ENCODE data around the gene DTX2.
A peak's percentile ranks its signal among the peaks of the same experiment; 100 is the strongest.
"Not testable (repeated sequence)": the region's sequence is repeated elsewhere in the genome, so short reads cannot be mapped to it uniquely, and the experiment has no call there.

The DTX2 gene

GRCh38 chr7:76549025-76549854, 87.7 kb downstream of the DTX2 start:
- not testable (repeated sequence) for H3K27me3 ChIP-seq (replicated peaks; ENCODE audit: control insufficient read depth, insufficient read depth, low read length, poor library complexity, severe bottlenecking); H3K9me3 ChIP-seq (ENCODE audit: control insufficient read depth, low read length); H3K4me1 ChIP-seq (ENCODE audit: control insufficient read depth, insufficient read depth, low read length, poor library complexity, severe bottlenecking); H3K36me3 ChIP-seq (ENCODE audit: control insufficient read depth, insufficient read depth, low read length)
- peak overlapping the region; percentile 62 for H3K27ac ChIP-seq (ENCODE audit: insufficient read depth, low read length, poor library complexity, severe bottlenecking)
- H3K4me3 ChIP-seq (ENCODE audit: insufficient read depth, low read depth, low read length, poor library complexity, severe bottlenecking) = peak overlapping the region; percentile 88
- DNase-seq = peak; percentile 58 to 73 (median 65)

- not testable (repeated sequence) for H3K4me1 ChIP-seq (ENCODE audit: control insufficient read depth, insufficient read depth, low read length, poor library complexity, severe bottlenecking); H3K9me3 ChIP-seq (ENCODE audit: control insufficient read depth, low read length); DNase-seq; H3K27me3 ChIP-seq (replicated peaks; ENCODE audit: control insufficient read depth, insufficient read depth, low read length, poor library complexity, severe bottlenecking); H3K36me3 ChIP-seq (ENCODE audit: control insufficient read depth, insufficient read depth, low read length)
- H3K27ac ChIP-seq (ENCODE audit: insufficient read depth, low read length, poor library complexity, severe bottlenecking) = peak overlapping the region; percentile 62
- H3K4me3 ChIP-seq (ENCODE audit: insufficient read depth, low read depth, low read length, poor library complexity, severe bottlenecking) = peak overlapping the region; percentile 88
These were observed 88.3 kb downstream of the DTX2 start for GRCh38 chr7:76549855-76550248.

GRCh38 chr7:76551992-76552391, 90.5 kb downstream of the DTX2 start:
- DNase-seq; H3K36me3 ChIP-seq (ENCODE audit: control insufficient read depth, insufficient read depth, low read length); H3K4me3 ChIP-seq (ENCODE audit: insufficient read depth, low read depth, low read length, poor library complexity, severe bottlenecking); H3K27me3 ChIP-seq (replicated peaks; ENCODE audit: control insufficient read depth, insufficient read depth, low read length, poor library complexity, severe bottlenecking); H3K27ac ChIP-seq (ENCODE audit: insufficient read depth, low read length, poor library complexity, severe bottlenecking); H3K4me1 ChIP-seq (ENCODE audit: control insufficient read depth, insufficient read depth, low read length, poor library complexity, severe bottlenecking); H3K9me3 ChIP-seq (ENCODE audit: control insufficient read depth, low read length): not testable (repeated sequence)

All from effector memory CD4-positive, alpha-beta T cell (primary cell).